Loucy (cell line): ENCODE data around the gene ITPRIP.

Experiments
- H2AFZ ChIP-seq: fragments of 200-600 bp; sonication (generic); 2 replicates; pipeline ENCODE4 v1.6.0; 2016; ENCODE audit warnings: antibody characterized with exemption, mild to moderate bottlenecking, low read length, moderate library complexity
- H3F3A ChIP-seq: fragments of 200-600 bp; 2 replicates; pipeline ENCODE4 v1.6.0; 2016; ENCODE audit warnings: antibody characterized with exemption, low read depth, mild to moderate bottlenecking
- H3K27me3 ChIP-seq: fragments of 200-600 bp; sonication (generic); 2 replicates; pipeline ENCODE4 v1.6.1; 2014; ENCODE audit warnings: low read length, mild to moderate bottlenecking; ENCODE audit not compliant: insufficient read depth, poor library complexity, severe bottlenecking
- H3K36me3 ChIP-seq: fragments of 200-600 bp; sonication (generic); 2 replicates; pipeline ENCODE4 v1.6.1; 2016; ENCODE audit warnings: low read length; ENCODE audit not compliant: insufficient read depth
- H3K4me1 ChIP-seq: fragments of 200-600 bp; sonication (generic); 2 replicates; pipeline ENCODE4 v1.5.1; 2014; ENCODE audit warnings: low read length, mild to moderate bottlenecking; ENCODE audit not compliant: insufficient read depth, poor library complexity, severe bottlenecking
- H3K4me2 ChIP-seq: fragments of 200-600 bp; sonication (generic); 2 replicates; pipeline ENCODE4 v1.6.0; 2014; ENCODE audit warnings: antibody characterized with exemption, low read length, low read depth, mild to moderate bottlenecking; ENCODE audit not compliant: poor library complexity, severe bottlenecking
- H3K4me3 ChIP-seq: fragments of 200-600 bp; sonication (generic); 2 replicates; pipeline ENCODE4 v1.5.1; 2014; ENCODE audit warnings: low read length, mild to moderate bottlenecking, mixed read lengths; ENCODE audit not compliant: poor library complexity, severe bottlenecking
- H3K79me2 ChIP-seq: fragments of 200-600 bp; sonication (generic); 2 replicates; pipeline ENCODE4 v1.6.1; 2014; ENCODE audit warnings: low read length; ENCODE audit not compliant: insufficient read depth
- H3K9ac ChIP-seq: fragments of 200-600 bp; sonication (generic); 2 replicates; pipeline ENCODE4 v1.6.0; 2014; ENCODE audit warnings: mild to moderate bottlenecking, low read depth, low read length, moderate library complexity; ENCODE audit not compliant: poor library complexity, severe bottlenecking
- H3K9me2 ChIP-seq: fragments of 200-600 bp; sonication (generic); replicated peaks from 2 replicates; pipeline ENCODE4 v1.6.1; 2016; ENCODE audit warnings: low read depth, low read length, mixed read lengths
- H3K9me3 ChIP-seq: fragments of 200-600 bp; sonication (generic); 2 replicates; pipeline ENCODE4 v1.6.1; 2014; ENCODE audit warnings: mild to moderate bottlenecking, antibody characterized with exemption, low read length, low read depth; ENCODE audit not compliant: insufficient read depth
- H4K20me1 ChIP-seq: fragments of 200-600 bp; sonication (generic); 2 replicates; pipeline ENCODE4 v1.6.0; 2014; ENCODE audit warnings: antibody characterized with exemption, low read length, mild to moderate bottlenecking; ENCODE audit not compliant: insufficient read depth, poor library complexity, severe bottlenecking
- CTCF ChIP-seq: fragments of 200-600 bp; sonication (generic); conservative IDR thresholded peaks from 2 replicates; pipeline ENCODE4 v1.5.1; 2014; ENCODE audit warnings: mild to moderate bottlenecking, antibody characterized with exemption, low read length
- EZH2phosphoT487 ChIP-seq: fragments of 200-600 bp; IDR thresholded peaks from 2 replicates; pipeline ENCODE4 v1.6.1; 2018; ENCODE audit warnings: antibody characterized with exemption, mild to moderate bottlenecking, moderate library complexity, borderline replicate concordance

Gene ITPRIP

DNA sequence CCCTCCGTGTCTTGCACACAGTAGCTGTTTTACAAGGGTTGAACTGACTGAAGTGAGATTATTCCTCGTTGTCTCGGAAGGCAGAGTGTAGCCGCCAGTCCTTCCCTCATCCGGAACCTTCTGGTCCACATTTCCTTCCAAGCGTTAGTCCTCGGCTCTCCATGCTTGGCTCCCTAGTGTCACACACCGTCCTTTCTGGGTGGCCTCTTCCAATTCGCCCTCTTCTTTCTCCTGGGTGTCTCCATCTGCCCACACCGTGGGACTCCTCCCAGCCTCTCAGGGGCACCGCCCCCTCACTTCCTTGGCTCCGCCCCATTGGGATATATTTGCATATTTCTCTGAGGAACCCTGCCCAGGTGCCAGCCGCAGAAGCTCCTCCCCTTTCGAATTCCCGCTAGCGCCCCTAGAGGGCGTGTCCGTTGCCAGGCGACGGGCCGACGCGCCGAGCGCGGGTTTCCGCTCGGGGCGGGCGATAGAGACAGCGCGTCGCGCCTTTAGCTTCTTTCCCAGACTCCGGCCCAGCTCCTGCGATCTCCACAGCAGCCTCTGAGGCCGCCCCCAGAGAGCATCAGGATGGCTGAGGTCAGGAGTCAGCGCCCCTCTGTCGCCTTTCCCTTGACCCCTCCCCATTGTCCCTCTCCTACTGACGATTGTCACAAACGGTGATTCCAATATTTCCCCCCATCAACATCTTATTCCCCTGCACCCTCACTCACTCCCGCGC lies 15.2 kb upstream of the ITPRIP start, which contains the start of gene CFAP58:
Gene CFAP58, plus strand, starts transcription at position 509 of the 724 bp plus-strand sequence. Its CDS starts 65 bp downstream, at position 574.
- Histone ChIP-seq H3K36me3 (no peaks in the 10 kb centered on the region), H2AFZ (peak within 1 kb of the TSS; percentile 76)
- no peak for TF ChIP-seq EZH2phosphoT487
- peak; percentile 73 for TF ChIP-seq CTCF

GRCh38 chr10:104351919-104352318 lies 13.7 kb upstream of the ITPRIP start:
- Histone ChIP-seq H2AFZ (peak overlapping the region; percentile 44), H3K4me2 (peak overlapping the region; percentile 77), H3K9me3 (no peaks in the 10 kb centered on the region), H3K4me3 (peak overlapping the region; percentile 54), H3K27me3 (no peaks in the 10 kb centered on the region), H3K9ac (no peak overlapping the region), H3K79me2 (no peaks in the 10 kb centered on the region), H3K9me2 (no peaks in the 10 kb centered on the region), H3K4me1 (peaks cover 24% of the 10 kb centered on the region), H3K36me3 (no peaks in the 10 kb centered on the region), H4K20me1 (no peaks in the 10 kb centered on the region), H3F3A (no peaks in the 10 kb centered on the region)
- TF ChIP-seq CTCF = no peak
- TF ChIP-seq EZH2phosphoT487 = no peak

More for the DNA sequence above, 15.2 kb upstream of the ITPRIP start, which contains the start of gene CFAP58:
- peaks cover 24% of the 10 kb centered on the region for H3K4me1 ChIP-seq
- H3K4me3 ChIP-seq = peak within 1 kb of the TSS; percentile 72
- H3K9ac ChIP-seq = peak within 1 kb of the TSS; percentile 16
- H3K9me3 ChIP-seq = no peaks in the 10 kb centered on the region
- H3K27me3 ChIP-seq = no peaks in the 10 kb centered on the region
- no peaks in the 10 kb centered on the region for H3F3A ChIP-seq
- no peaks in the 10 kb centered on the region for H3K9me2 ChIP-seq
- H3K4me2 ChIP-seq = peak within 1 kb of the TSS; percentile 77
- no peaks in the 10 kb centered on the region for H3K79me2 ChIP-seq
- no peaks in the 10 kb centered on the region for H4K20me1 ChIP-seq

- H3K4me1 ChIP-seq = peaks cover 24% of the 10 kb centered on the region
- H3K27me3 ChIP-seq = no peaks in the 10 kb centered on the region
- no peaks in the 10 kb centered on the region for H3K9me2 ChIP-seq
- H4K20me1 ChIP-seq = no peaks in the 10 kb centered on the region
- no peaks in the 10 kb centered on the region for H3K9me3 ChIP-seq
- no peak overlapping the region; the same call in 1 of the 2 replicates for H2AFZ ChIP-seq
- peak overlapping the region; percentile 77 for H3K4me2 ChIP-seq
- H3F3A ChIP-seq = no peaks in the 10 kb centered on the region
- no peaks in the 10 kb centered on the region for H3K36me3 ChIP-seq
- no peak overlapping the region for H3K9ac ChIP-seq
- no peaks in the 10 kb centered on the region for H3K79me2 ChIP-seq
- TF ChIP-seq EZH2phosphoT487 = no peak
- TF ChIP-seq CTCF = no peak
- H3K4me3 ChIP-seq = peak overlapping the region; percentile 54
These were observed 12.9 kb upstream of the ITPRIP start for GRCh38 chr10:104351061-104351702.
